GM19193 (cell line): Measurements from ENCODE around the gene PKHD1.

Source experiments
- POLR2A ChIP-seq: IDR thresholded peaks from 4 replicates; pipeline ENCODE4 v1.6.1; 2011; ENCODE audit not compliant: insufficient read depth, insufficient read length; ENCODE audit errors: extremely low read depth

The PKHD1 gene

DNA sequence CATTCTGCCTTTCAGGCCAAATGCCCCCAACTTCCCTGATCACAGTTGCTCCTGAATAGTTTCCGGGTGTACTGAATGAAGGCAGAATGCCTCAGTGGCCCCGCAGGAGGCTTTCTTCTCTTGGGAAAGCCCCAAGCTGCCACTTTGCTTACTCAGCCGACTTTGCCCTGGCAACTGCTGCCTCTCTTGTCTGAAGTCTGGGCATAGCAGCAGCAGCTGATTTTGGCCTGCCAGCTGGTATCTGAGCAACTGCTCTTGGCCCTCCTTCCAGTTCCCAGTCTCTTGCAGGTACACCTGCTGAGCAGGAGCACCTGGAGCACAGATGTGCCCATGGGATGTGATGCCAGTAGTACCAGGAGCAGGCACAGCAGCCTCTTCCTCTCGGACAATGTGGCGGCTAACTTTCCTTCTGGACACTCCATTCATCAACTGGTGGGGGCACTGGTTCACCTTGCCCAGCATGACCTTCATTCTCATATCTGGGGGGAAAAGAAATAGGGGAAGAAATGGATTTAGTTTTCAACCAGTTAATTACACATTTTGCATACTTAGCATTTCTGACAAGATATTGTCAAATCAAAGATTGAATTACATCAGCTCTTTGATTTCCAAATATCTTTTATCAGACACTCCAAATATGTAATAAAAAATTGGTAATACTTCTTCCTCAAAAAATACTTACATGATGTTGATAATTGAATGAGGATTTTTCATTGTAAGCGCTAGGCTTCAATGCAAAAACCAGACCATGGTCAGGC, 468.2 kb downstream of the PKHD1 start:
- no peak for TF ChIP-seq POLR2A

DNA sequence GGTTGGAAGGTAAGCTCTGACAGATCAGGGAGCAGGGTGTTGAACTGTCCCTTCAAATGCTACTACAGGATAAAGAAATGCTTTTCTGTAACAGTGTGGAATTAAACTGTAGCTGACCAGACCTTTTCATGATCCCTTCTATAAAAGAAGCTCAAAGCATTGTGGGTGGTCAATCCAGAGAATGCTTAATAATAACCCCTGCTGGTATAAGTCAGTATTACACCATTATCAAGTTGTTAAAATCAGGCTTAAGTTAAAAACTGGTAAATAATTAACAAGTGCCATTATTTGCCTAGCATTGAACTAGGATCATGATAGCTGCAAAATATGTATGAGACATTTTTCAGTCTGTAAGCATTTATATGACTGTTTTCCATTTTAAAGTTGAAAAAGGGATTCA, 468.9 kb downstream of the PKHD1 start:
- no peak for TF ChIP-seq POLR2A

DNA sequence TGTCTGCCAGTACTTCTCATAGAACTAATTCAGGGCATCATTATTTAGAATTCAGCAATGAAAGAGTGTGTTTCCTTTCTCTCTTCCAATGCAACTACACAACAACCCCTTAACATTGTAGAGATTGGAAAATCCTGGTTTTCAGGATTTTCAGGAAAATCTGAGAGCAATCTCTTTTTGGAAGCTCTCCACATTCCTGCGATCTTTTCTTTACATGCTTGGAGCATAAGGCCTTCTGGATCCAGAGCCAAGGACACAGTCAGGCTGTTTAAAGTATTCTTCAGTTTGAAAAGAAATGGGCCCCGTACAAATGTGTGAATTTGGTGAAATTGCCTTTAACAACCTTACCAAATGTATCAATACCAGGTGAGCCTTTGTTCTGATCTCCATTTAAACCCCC, 469.7 kb downstream of the PKHD1 start:
- no peak for TF ChIP-seq POLR2A

DNA sequence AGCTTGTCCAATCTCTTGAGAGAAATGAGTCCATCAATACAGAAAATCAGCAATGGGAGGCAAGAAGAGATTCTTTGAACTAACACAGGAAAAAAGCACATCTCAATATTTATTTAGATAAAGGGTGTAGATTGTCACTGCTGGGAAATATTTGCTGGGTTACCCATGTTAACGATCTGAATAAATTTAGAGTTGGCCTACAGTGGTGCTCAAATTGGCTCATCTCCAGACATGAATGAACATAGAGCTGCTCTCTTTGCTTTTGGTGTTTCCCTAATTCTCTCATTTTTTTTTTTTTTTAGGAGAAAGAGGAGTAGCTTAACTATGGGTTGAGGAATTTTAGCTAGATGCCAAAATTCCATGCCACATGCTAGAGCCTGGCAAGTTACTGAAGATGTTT, 471.2 kb downstream of the PKHD1 start:
- TF ChIP-seq POLR2A = no peak

DNA sequence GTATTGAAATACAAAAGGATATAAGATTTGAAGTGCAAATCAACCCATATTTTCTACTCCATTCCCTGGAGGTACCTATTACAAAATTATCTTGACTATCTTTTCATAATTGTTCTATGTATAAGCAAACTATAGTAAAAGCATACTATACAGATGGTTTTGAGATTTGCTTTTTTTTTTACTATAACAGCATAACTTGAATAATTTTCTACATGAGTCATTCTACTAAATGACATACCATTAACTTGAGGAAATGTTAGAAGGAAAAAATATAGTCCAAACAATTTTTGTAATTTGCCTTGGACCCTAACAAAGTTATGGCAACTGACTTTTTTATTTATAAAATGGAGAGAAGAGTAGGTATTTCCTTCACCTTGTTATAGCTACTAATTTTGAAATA, 472.7 kb downstream of the PKHD1 start:
- no peak for TF ChIP-seq POLR2A

DNA sequence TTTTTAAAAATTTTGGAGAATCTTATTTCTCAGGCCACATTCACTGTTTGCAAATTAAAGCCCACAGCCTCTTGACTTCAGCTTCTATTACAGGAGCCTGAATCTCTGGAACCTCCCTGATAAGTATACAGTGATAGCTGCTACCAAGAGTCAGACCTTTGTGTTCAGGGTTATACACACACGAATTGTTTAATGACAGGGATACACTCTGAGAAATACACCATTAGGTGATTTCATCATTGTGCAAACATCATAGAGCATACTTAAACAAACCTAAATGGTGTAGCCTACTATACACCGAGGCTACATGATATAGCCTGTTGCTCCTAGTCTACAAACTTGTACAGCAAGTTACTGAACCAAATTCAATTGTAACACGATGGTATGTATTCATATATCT, 473.9 kb downstream of the PKHD1 start:
- no peak for TF ChIP-seq POLR2A

DNA sequence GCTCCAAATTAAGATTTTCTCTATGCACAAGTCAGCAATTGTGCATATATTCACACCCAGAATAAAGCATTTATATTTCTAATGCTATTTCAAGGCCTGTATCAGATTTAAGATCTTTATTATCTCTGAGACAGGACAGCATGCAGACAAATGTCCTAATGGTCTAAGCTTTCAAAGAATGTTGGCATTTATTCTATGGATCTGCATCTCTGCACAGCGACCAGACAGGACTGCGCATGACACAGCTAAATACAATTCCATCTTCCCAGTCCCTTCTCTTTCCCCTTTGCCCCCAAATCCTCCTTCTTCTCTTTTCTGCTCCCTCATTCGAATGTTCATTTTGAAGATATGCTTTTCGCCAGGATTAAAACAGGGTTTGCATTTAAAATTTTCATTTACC, 478.5 kb downstream of the PKHD1 start:
- no peak for TF ChIP-seq POLR2A

DNA sequence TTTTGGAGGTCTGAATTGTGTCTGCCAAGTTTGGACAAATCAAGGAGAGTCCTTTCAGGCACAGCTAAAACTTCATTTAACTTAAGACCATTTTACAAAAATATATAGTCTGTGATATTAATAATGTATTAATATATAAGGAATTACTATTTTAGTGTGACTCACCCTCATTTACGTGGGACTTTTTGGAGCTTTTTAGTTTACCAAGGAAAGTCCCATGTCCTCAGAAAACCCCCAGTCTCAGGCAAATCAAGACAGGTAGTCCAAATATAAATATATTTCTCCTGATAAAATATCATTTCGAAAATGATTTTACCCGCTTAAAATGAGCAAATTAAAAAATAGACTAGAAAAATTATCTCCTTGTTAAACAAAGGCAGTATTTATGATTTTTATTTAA, 479.0 kb downstream of the PKHD1 start:
- no peak for TF ChIP-seq POLR2A

DNA sequence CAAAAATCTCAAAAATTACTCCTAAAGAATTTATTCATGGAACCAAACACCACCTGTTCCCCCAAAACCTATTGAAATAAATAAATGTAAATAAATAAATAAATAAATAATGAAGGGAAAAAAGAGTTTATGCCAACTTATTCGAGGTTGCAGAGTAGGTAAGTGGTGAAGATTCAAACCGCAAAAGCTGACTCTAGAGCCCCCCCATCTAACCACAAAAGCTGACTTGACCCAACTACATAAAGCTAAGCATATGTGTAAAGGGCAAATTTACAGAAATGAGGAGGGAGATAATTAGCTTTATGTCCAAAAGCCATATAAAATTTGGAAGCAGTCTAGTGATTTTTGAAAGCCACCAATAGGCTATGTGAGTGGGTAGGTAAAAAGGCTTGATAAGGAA, 486.9 kb downstream of the PKHD1 start:
- TF ChIP-seq POLR2A = no peak

DNA sequence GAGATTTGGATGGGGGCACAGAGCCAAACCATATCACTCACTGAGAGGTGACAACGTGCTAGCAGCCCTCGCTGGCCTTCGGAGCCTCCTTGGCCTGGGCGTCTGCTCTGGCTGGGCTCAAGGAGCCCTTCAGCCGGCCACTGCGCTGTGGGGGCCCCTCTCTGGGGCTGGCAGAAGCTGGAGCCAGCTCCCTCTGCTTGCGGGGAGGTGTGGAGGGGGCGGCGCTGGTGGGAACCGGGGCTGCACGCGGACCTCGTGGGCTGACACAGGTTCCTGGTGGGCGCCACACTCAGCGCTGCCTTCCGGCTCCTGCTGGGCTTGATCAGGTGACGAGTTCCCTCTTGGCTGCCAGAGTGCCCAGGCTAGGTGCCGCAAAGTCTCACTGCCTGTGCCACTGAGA, 489.2 kb downstream of the PKHD1 start:
- TF ChIP-seq POLR2A = no peak

DNA sequence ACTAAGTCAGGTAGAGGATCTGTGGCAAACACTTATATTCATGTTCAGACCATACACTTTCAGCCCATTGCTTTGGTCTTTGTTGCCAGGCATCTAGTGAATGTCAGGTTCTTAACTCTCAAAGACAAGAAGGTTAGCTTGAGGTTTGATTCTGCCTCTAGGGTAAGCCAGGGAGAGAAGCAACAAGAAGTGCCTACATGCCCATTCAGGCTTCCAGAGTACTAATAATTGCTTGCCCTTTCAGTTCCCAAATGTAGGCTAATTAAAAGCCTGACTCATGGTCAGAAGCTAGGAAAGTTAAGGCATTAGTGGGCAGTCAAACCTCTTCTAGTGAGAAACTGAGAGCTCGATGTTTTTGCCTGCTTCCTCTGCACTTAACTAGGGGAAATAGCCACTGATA, 492.4 kb downstream of the PKHD1 start:
- TF ChIP-seq POLR2A = no peak

DNA sequence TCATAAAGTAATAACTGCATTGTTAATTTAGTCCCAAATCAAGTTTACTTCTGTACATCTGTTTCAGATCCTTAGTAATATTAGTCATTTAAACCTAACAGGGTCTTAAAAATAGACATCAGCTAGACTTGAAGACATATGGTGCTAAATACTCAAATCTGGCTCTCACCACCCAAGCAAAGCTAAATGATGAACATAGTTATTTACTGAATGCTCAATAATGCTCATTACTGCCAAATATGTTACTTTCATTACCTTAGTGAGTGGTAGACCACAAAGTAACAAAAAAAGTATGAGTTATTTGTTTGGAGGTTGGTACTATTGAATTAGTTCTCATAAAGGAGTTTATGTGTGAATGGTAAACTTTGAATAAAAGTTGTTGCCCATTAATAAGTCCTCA, 502.1 kb downstream of the PKHD1 start:
- no peak for TF ChIP-seq POLR2A

DNA sequence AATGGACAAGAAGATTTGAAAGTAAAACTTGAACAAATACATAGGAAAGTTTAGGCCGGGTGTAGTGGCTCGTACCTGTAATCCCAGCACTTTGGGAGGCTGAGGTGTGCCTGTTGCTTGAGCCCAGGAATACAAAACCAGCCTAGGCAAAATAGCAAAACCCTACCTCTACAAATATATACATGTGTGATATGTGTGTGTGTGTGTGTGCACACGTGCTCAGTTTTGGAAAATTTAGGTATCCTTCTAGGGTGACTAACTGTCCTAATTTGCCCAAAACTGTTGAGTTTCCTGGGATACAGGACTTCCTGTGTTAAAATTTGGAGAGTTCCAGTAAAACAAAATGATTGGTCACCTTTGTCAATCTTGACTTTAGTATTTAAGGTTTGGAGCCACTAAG, 503.2 kb downstream of the PKHD1 start:
- no peak for TF ChIP-seq POLR2A

DNA sequence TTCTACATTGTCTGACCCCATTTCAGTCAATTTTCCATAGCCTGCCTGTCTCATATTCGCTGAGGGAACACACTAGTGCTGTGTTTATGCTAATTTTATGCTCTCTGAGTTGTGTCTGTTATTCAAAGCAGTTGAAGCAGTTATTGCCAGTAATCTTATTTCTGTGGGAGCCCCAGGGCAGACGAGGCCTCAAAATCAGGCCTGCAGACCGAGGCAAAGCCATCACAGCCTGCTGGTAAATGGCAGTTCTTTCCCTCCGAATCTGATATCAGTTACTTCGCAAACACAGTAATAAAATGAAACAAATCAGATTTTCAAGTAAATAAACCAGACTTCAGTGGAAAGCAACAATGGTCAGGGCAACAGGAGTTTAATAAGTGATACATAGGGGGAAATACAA, 508.4 kb downstream of the PKHD1 start:
- TF ChIP-seq POLR2A = no peak

DNA sequence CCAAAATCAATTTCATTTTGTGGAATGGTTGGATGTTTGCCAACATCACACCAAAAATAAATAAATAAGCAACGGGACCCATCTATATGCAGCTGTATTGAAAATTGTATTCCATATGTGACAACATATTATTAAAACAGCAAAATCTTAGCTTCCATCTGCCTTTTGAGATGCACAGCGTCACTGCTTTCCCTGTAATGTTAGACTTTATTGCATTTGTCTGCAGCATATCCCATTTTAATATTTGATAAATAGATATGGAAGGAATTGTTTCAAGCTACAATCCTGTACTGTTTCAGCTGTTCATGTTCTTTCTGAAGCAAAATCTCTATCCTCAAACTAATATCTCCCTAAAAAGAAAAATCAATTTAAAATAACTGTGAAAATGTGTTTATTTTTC, 509.1 kb downstream of the PKHD1 start:
- no peak for TF ChIP-seq POLR2A

DNA sequence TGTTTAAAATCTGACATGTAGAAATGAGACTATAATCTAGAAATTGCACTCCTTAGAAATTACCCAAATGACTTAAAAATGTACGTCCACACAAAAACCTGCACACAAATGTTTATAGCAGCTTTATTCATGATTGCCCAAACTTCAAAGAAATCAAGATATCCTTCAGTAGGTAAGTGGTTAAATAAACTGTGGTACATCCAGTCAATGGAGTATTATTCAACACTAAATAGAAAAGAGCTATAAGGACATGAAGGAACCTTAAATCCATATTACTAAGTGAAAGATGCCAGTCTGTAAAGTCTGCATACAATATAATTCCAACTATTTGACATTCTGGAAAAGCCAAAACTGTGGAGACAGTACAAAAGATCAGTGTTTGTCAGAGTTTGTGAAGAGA, 513.4 kb downstream of the PKHD1 start:
- no peak for TF ChIP-seq POLR2A

DNA sequence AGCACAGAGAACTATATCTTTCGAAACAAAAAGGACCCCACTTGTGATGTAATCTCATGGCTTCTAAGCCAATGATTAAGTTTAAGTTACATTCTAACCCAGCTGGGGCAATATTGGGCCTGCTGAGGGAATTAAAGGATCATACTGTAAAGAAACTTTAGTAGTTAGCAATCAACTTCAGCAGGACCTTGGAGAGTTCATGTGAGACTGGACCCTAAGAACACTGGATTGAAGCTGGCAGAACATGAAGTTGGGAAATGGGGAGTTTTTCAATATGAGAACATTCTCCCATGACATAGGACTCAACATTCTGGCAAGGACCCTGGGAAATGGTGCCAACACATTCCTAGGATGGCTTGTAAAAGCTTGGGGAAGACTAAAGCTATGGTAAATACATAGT, 516.2 kb downstream of the PKHD1 start:
- TF ChIP-seq POLR2A = no peak
